Neural crest cell (in vitro differentiated cells): Measurements from ENCODE around the gene BCR. TPM values are rescaled to one million over a fixed set of nuclear protein-coding genes. Genes with fewer than 3 reads are reported as not detected.
"Not testable (repeated sequence)": the region's sequence is repeated elsewhere in the genome, so short reads cannot be mapped to it uniquely, and the experiment has no call there.

ENCODE experiments used
- DNase-seq: peaks from one replicate; pipeline ENCODE4 v3.0.0; 2021; ENCODE audit warnings: low read depth, mixed read lengths, low spot score
- H3K27ac Mint-ChIP-seq: one replicate; pipeline ENCODE4 v1.8.0; 2021; ENCODE audit warnings: mild to moderate bottlenecking, mixed read lengths; ENCODE audit not compliant: unreplicated experiment
- H3K27me3 Mint-ChIP-seq: 2 replicates; pipeline ENCODE4 v1.8.0; 2021; ENCODE audit warnings: low read depth, mild to moderate bottlenecking, mixed read lengths
- H3K36me3 Mint-ChIP-seq: 2 replicates; pipeline ENCODE4 v1.8.0; 2021; ENCODE audit warnings: low read depth, mild to moderate bottlenecking, mixed read lengths
- H3K4me1 Mint-ChIP-seq: 2 replicates; pipeline ENCODE4 v1.8.0; 2021; ENCODE audit warnings: mixed read lengths
- H3K4me3 Mint-ChIP-seq: one replicate; pipeline ENCODE4 v1.8.0; 2021; ENCODE audit warnings: mild to moderate bottlenecking, mixed read lengths
- H3K9me3 Mint-ChIP-seq: 2 replicates; pipeline ENCODE4 v1.8.0; 2021; ENCODE audit warnings: mixed read lengths
- CTCF ChIP-seq: fragments of 200-600 bp; sonication (generic); conservative IDR thresholded peaks from 2 replicates; pipeline ENCODE4 v1.5.0; 2021; ENCODE audit warnings: antibody characterized with exemption, mild to moderate bottlenecking
- total RNA-seq: library from RNA; stranded (reverse); gene quantifications from 2 replicates; pipeline ENCODE4 v1.2.1, GENCODE V29; 2021

Gene BCR
- total RNA-seq, 1 donor from 2014 or later = 54.2 TPM

- H3K36me3 Mint-ChIP-seq = no peaks in the 10 kb centered on the region
- H3K4me1 Mint-ChIP-seq = no peaks in the 10 kb centered on the region
- no peak for DNase-seq
- no peak overlapping the region for H3K27ac Mint-ChIP-seq
- no peak overlapping the region for H3K4me3 Mint-ChIP-seq
- H3K9me3 Mint-ChIP-seq = no peaks in the 10 kb centered on the region
- no peak for TF ChIP-seq CTCF
- peaks cover 78% of the 10 kb centered on the region for H3K27me3 Mint-ChIP-seq
These were observed 184.1 kb downstream of the BCR start for GRCh38 chr22:23364389-23364788.

DNA sequence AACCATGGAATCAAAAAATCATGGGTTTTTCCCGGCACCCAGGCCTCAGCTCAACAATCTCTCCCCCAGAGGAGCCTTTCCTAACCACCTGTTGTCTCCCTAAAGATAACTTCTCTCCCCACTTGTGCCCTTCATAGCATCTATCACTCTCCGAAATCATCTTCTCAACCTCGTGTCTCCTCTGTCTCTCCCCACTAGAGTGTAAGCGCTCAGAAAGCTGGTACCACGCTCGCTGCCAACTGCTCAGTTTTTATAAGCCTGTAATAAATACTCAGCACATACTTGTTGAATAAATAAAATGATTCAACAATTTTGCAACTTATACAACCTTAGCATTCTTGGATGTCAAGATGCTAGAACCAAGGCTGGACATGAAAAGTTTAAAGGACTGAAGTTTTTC, 185.2 kb downstream of the BCR start:
- Mint-ChIP-seq H3K36me3 (no peaks in the 10 kb centered on the region), H3K4me1 (no peaks in the 10 kb centered on the region), H3K9me3 (no peaks in the 10 kb centered on the region), H3K4me3 (no peak overlapping the region), H3K27me3 (peaks cover 82% of the 10 kb centered on the region), H3K27ac (no peak overlapping the region)
- no peak for TF ChIP-seq CTCF
- DNase-seq = no peak

DNA sequence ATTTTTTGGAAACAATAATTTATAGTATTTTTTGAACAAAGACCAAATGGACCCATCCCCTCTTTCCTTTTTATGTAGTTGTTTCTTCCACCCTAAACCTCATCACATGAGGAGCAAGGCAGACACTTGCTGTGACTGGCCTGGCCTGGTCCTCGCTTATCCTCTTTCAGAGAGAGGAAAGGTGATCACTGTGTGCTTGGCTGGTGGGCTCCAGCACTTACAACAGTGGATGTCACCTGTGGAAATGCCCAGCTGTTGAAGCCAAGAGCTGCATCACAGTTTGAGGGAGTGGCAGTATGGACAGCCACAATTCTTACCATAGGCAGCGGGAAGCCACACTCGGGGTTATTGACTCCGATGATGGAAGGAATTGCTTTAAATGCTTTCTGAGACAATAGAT, 185.7 kb downstream of the BCR start:
- Mint-ChIP-seq H3K27ac (no peak overlapping the region), H3K4me1 (no peaks in the 10 kb centered on the region), H3K9me3 (no peaks in the 10 kb centered on the region), H3K4me3 (no peak overlapping the region), H3K36me3 (no peaks in the 10 kb centered on the region), H3K27me3 (peaks cover 82% of the 10 kb centered on the region)
- no peak for DNase-seq
- TF ChIP-seq CTCF = no peak

- not testable (repeated sequence) for H3K36me3 Mint-ChIP-seq, H3K27ac Mint-ChIP-seq, DNase-seq, H3K4me3 Mint-ChIP-seq, H3K4me1 Mint-ChIP-seq, H3K9me3 Mint-ChIP-seq
- H3K27me3 Mint-ChIP-seq = peaks cover 81% of the 10 kb centered on the region
These were observed 186.9 kb downstream of the BCR start for GRCh38 chr22:23367196-23367595.

Other genes starting within 250 kb of the BCR start
- gene GNAZ, start 110.0 kb upstream of the BCR start, total RNA-seq = 25.2 and 25.5 TPM in 2 replicates
- 0.86 and 2.9 TPM in 2 replicates for gene RSPH14, start 38.5 kb upstream of the BCR start, total RNA-seq
- gene RAB36, start 35.0 kb upstream of the BCR start, total RNA-seq = 13.5 and 14.4 TPM in 2 replicates